Left hindlimb (tissue), 1 donor: ENCODE measurements around the gene CDKN2A.
A peak's percentile ranks its signal among the peaks of the same experiment; 100 is the strongest.
"Not testable (repeated sequence)": the region's sequence is repeated elsewhere in the genome, so short reads cannot be mapped to it uniquely, and the experiment has no call there.

ENCODE experiments used
- DNase-seq: peaks from one replicate; pipeline ENCODE4 v3.0.0-alpha.2; 2018

CDKN2A gene

DNA sequence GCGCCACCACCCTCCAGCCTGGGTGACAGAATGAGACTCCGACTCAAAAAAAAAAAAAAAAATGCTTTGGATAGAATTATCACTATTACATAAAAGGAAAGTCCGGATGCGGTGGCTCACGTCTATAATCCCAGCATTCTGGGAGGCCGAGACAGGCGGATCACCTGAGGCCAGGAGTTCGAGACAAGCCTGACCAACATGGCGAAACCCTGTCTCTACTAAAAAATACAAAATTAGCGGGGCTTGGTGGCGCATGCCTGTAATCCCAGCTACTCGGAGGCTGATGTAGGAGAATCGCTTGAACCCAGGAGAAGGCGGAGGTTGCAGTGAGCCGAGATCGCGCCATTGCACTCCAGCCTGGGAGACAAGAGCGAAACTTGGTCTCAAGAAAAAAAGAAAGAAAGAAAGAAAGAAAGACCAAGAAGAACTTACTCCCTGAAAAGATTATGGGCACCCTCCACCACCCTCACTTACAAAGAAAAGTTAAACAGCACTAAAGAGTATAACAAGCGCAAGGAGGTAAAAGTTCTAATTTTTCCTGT lies 17.8 kb downstream of the CDKN2A start:
- DNase-seq, result no peak

DNA sequence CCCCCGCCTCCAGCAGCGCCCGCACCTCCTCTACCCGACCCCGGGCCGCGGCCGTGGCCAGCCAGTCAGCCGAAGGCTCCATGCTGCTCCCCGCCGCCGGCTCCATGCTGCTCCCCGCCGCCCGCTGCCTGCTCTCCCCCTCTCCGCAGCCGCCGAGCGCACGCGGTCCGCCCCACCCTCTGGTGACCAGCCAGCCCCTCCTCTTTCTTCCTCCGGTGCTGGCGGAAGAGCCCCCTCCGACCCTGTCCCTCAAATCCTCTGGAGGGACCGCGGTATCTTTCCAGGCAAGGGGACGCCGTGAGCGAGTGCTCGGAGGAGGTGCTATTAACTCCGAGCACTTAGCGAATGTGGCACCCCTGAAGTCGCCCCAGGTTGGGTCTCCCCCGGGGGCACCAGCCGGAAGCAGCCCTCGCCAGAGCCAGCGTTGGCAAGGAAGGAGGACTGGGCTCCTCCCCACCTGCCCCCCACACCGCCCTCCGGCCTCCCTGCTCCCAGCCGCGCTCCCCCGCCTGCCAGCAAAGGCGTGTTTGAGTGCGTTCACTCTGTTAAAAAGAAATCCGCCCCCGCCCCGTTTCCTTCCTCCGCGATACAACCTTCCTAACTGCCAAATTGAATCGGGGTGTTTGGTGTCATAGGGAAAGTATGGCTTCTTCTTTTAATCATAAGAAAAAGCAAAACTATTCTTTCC lies 19.3 kb downstream of the CDKN2A start:
- DNase-seq, result no peak

DNA sequence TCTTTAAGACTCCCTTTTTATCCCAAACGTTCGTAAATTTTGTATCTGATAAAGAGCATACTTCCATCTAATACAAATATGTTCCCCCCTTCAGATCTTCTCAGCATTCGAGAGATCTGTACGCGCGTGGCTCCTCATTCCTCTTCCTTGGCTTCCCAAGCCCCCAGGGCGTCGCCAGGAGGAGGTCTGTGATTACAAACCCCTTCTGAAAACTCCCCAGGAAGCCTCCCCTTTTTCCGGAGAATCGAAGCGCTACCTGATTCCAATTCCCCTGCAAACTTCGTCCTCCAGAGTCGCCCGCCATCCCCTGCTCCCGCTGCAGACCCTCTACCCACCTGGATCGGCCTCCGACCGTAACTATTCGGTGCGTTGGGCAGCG lies 19.9 kb downstream of the CDKN2A start:
- DNase-seq, result no peak

GRCh38 chr9:21972361-21972760 lies 21.8 kb downstream of the CDKN2A start:
- DNase-seq, result no peak

GRCh38 chr9:21970800-21971640 lies 23.2 kb downstream of the CDKN2A start:
- no peak for DNase-seq

GRCh38 chr9:21969951-21970799 lies 24.0 kb downstream of the CDKN2A start:
- no peak for DNase-seq

- DNase-seq, result no peak
These were observed 24.9 kb downstream of the CDKN2A start for GRCh38 chr9:21969011-21969940.

- DNase-seq, result no peak
These were observed 25.7 kb downstream of the CDKN2A start for GRCh38 chr9:21968331-21969010.

DNA sequence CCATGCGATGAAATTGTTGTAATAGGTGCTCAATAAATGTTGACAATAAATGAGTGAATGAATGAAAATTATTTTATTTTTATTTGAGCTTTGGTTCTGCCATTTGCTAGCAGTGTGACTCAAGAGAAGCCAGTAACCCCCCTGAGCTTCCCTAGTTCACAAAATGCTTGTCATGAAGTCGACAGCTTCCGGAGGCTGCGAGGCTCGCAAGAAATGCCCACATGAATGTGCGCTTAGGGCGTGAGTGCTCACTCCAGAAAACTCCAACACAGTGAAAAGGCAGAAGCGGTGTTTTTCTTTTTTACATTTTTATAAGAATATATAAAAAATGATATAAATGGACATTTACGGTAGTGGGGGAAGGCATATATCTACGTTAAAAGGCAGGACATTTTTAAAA lies 26.5 kb downstream of the CDKN2A start:
- DNase-seq, result no peak

GRCh38 chr9:21967169-21967568 lies 27.0 kb downstream of the CDKN2A start:
- DNase-seq, result no peak

GRCh38 chr9:21966140-21966851 lies 27.9 kb downstream of the CDKN2A start:
- no peak for DNase-seq

DNA sequence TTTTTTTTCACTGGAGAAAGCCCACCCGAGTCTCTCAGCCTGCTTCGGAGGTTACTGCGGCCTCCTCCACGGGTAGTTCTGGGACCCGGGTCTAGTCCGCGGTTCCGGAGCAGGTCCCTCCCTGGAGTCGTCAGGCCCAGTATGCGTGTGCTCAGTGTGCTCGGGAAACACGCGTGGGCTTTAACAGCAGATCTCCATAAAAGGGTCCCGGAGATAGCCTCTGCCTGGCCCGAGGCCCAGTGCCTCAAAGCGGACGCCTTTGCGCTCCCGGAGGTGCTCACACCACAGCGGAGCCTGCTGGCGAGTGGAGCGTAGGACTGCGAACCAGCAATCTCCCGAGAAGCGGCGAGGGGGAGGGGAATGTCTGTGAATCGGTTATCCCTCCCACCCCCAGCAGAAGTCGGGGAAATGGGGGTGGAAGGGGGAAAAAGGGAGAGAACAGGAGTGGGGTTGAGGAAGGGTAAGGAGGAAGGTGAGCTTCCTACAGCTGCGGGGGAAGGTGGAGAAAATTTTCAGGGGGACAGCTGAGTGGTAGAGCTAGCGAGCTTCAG lies 28.7 kb downstream of the CDKN2A start:
- peak; percentile 46 for DNase-seq

DNA sequence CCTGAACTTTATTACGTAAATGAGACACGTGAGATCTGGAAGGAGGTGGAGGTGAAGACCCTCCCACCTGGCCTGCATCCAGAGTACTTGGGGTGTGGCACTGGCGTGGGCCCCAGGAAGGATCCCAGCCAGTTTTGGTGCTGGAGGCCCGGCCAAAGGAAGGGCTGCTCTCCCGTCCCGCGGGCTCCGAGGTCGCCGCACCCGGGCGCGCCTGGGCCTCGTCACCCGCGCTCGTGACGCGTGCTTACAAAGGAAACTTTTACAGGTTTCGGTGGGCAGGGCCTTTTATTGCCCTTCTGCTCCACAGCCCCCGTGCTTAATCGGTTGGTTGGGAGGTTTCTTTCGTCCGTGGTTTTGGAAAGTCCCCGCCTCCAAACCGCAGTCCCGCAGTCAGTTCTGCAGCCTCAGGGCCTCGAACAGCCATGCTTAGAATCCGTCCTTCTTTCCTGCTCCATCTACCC lies 29.2 kb downstream of the CDKN2A start:
- DNase-seq, result peak; percentile 45

GRCh38 chr9:21961569-21961968 lies 32.6 kb downstream of the CDKN2A start:
- no peak for DNase-seq

GRCh38 chr9:21959268-21959667 lies 34.9 kb downstream of the CDKN2A start:
- DNase-seq, result not testable (repeated sequence)

DNA sequence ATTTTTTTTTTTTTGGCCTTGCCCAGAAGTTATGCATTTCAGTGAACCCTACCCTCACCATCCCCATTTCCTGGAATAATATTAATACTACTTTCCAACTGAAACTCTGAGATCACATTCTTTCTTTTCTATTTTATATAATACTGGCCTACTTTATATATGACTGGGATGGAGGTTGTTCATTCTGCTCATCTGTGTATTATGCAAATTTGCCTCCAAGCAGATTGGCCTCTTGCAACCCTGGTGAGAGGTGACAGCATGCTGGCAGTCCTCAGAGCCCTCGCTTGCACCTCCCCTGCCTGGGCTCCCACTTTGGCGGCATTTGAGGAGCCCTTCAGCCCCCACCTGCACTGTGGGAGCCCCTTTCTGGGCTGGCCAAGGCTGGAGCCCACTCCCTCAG lies 35.4 kb downstream of the CDKN2A start:
- DNase-seq, result no peak

- no peak for DNase-seq
These were observed 48.6 kb downstream of the CDKN2A start for GRCh38 chr9:21945606-21946005.

GRCh38 chr9:21943464-21943863 lies 50.7 kb downstream of the CDKN2A start:
- DNase-seq, result no peak

DNA sequence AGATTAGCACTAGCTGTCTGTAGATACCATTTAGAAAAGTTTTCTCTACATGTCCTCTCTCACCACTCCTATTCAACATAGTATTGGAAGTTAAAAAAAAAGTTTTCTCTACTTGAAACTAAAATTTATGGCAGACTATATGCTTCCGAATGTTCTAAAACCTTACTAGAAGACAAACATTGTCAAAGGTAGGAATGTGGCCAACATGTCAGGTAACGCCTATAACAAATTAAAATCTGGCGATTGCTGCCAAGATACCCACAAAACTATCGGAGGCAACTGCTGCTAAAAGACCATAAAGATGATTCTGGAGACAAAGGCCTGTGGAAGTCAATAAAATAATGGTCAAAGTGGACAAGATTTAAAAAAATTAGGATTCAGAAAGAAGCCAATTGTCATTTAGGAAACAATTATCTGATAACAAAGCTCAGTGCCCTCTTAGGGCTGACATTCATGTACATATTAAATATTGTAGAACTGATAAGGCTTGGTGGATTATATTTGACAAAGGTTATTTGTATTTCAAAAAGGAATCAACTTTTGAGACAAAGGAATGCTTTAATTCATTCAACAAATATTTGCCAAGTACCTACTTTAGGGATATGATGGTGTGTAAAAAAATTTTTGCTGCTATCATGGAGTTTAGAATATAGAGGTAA lies 52.7 kb downstream of the CDKN2A start:
- DNase-seq, result no peak

DNA sequence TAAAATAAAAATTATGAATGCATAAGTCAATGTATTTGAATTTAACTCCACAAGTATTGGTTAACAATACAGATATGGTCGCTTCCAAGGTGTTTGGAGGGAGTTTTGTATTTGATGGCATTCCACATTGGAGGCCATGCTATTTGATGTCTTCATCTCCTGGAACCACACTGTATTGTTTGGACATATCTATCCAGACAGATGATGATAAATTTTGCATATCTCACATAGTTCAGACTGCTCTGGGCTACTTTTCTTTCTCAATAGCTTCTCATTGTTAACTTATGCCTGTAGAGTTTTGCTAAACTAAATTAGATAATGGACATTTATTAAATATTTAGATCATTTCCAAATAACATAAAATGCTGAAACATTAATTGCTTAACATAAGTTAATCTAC lies 58.0 kb downstream of the CDKN2A start:
- no peak for DNase-seq
